Activated T-helper 1 cell treated with anti-CD3 and anti-CD28 coated beads, Interleukin-12 subunit alpha, Interleukin-12 subunit beta, Interleukin-2, Interleukin-4 antibody, amounts not matched to agents 30 ng/mL and 10 ng/mL and 1 ng/mL, durations not matched to agents 14 hours and 24 hours and 36 hours (primary cell): ENCODE measurements around the gene ARHGAP1. TPM values are rescaled to one million over a fixed set of nuclear protein-coding genes. Genes with fewer than 3 reads are reported as not detected.

Experiments
- DNase-seq: peaks from one replicate; pipeline ENCODE4 v3.0.0; 2021; ENCODE audit warnings: low spot score
- H3K27ac Mint-ChIP-seq: one replicate; pipeline ENCODE4 v1.8.0; 2021; ENCODE audit warnings: mild to moderate bottlenecking, mixed read lengths
- H3K27me3 Mint-ChIP-seq: one replicate; pipeline ENCODE4 v1.8.0; 2022; ENCODE audit warnings: mild to moderate bottlenecking, moderate library complexity, mixed read lengths; ENCODE audit not compliant: insufficient read depth
- H3K36me3 Mint-ChIP-seq: one replicate; pipeline ENCODE4 v1.8.0; 2021; ENCODE audit warnings: low read depth, mixed read lengths
- H3K4me1 Mint-ChIP-seq: one replicate; pipeline ENCODE4 v1.8.0; 2021; ENCODE audit warnings: low read depth, mixed read lengths
- H3K4me3 Mint-ChIP-seq: one replicate; pipeline ENCODE4 v1.8.0; 2021; ENCODE audit warnings: mild to moderate bottlenecking, moderate library complexity, mixed read lengths
- H3K9me3 Mint-ChIP-seq: one replicate; pipeline ENCODE4 v1.8.0; 2021; ENCODE audit warnings: mixed read lengths
- intact Hi-C: fragments of 100-400 bp; cut with micrococcal nuclease; formaldehyde crosslinking; loops from one replicate; pipeline ENCODE4 v1.15.1; 2024
- total RNA-seq: library from RNA; stranded (reverse); gene quantifications from 2 replicates; pipeline ENCODE4 v1.2.3, GENCODE V29; 2022

ARHGAP1 gene
- total RNA-seq, 1 donor from 2014 or later: 69.8 TPM

GRCh38 chr11:46658259-46658658 is 42.2 kb downstream of the ARHGAP1 start:
- Mint-ChIP-seq H3K4me3 (no peak overlapping the region), H3K36me3 (peaks cover 28% of the 10 kb centered on the region), H3K27ac (no peak overlapping the region), H3K9me3 (no peaks in the 10 kb centered on the region), H3K27me3 (no peaks in the 10 kb centered on the region), H3K4me1 (no peaks in the 10 kb centered on the region)
- intact Hi-C loops: no loop called here
- no peak for DNase-seq

DNA sequence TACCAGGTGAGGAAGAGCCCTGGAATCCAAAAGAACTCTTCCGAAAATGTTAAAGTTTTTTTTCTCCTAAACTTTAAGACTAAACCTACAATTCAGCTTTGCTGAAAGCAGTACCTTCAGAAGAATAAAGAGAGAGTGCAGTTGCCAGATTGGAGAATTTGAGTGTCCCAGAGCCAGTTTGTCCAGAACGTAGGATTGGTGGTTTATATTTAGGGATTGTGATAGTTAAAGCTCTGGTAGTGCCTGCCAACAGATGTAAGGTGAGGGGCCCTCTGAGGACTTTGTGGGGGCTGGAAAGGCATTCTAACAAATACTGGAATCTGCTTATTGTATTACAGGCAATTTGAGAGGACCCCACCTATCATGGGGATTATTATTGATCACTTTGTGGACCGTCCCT is 43.2 kb downstream of the ARHGAP1 start:
- Mint-ChIP-seq H3K4me3 (no peak overlapping the region), H3K9me3 (no peaks in the 10 kb centered on the region), H3K27me3 (no peaks in the 10 kb centered on the region), H3K36me3 (peaks cover 28% of the 10 kb centered on the region), H3K27ac (no peak overlapping the region), H3K4me1 (no peaks in the 10 kb centered on the region)
- intact Hi-C loops: no loop called here
- no peak for DNase-seq

GRCh38 chr11:46655631-46656030 is 44.8 kb downstream of the ARHGAP1 start:
- no peak overlapping the region for H3K27ac Mint-ChIP-seq
- DNase-seq: no peak
- no peaks in the 10 kb centered on the region for H3K9me3 Mint-ChIP-seq
- H3K27me3 Mint-ChIP-seq: no peaks in the 10 kb centered on the region
- no peak overlapping the region for H3K4me3 Mint-ChIP-seq
- H3K36me3 Mint-ChIP-seq: peaks cover 36% of the 10 kb centered on the region
- no peaks in the 10 kb centered on the region for H3K4me1 Mint-ChIP-seq
- intact Hi-C loops: no loop called here

- H3K36me3 Mint-ChIP-seq: peaks cover 29% of the 10 kb centered on the region
- no peaks in the 10 kb centered on the region for H3K4me1 Mint-ChIP-seq
- H3K9me3 Mint-ChIP-seq: no peaks in the 10 kb centered on the region
- no peak overlapping the region for H3K27ac Mint-ChIP-seq
- no peaks in the 10 kb centered on the region for H3K27me3 Mint-ChIP-seq
- DNase-seq: no peak
- H3K4me3 Mint-ChIP-seq: no peak overlapping the region
- intact Hi-C loops: no loop called here
Observed at GRCh38 chr11:46649180-46649738, 51.2 kb downstream of the ARHGAP1 start.

GRCh38 chr11:46643986-46644385 is 56.4 kb downstream of the ARHGAP1 start:
- no peak for DNase-seq
- Mint-ChIP-seq H3K27ac (no peak overlapping the region), H3K9me3 (peaks cover 6% of the 10 kb centered on the region), H3K36me3 (peaks cover 36% of the 10 kb centered on the region), H3K4me1 (peaks cover 11% of the 10 kb centered on the region), H3K4me3 (no peak overlapping the region), H3K27me3 (no peaks in the 10 kb centered on the region)
- intact Hi-C loops: no loop called here

- Mint-ChIP-seq H3K36me3 (peaks cover 37% of the 10 kb centered on the region), H3K4me1 (peaks cover 13% of the 10 kb centered on the region), H3K9me3 (peaks cover 6% of the 10 kb centered on the region), H3K27ac (no peak overlapping the region), H3K4me3 (no peak overlapping the region), H3K27me3 (no peaks in the 10 kb centered on the region)
- intact Hi-C loops: no loop called here
- DNase-seq: no peak
Observed at GRCh38 chr11:46643531-46643930, 56.9 kb downstream of the ARHGAP1 start.

DNA sequence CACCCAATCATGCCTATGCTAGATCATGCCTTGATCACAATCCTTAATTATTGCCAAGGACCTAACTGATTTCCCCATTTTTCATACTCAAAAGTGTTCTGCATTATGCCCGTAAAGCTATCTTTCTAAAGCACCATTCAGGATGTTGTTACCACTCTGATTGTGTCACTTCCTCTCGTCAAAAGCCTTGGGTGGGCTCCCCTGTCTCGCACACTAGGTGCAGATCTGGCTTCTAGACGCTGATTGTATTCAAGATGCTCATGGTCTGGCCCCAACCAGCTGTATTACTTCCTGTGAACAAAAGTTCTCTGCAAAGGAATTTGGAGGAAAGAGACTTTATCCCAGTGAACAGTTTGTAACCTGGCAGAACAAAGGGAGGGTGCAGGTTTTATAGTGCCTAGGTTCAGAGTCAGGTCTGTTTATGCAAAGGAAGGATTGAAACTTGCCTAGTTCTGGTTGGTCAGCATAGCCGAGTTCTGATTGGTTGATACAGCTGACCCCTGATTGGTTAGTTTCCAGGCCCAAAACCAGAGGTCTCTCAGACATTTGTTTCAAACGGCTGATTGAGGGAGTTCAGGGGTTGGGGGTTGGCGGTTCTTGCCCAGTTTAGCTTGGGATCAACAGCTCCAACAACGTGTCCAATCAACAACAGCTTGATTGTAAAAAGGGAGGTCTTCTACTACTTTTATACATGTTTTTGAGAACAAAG is 57.6 kb downstream of the ARHGAP1 start:
- no peak overlapping the region for H3K4me3 Mint-ChIP-seq
- H3K9me3 Mint-ChIP-seq: peaks cover 6% of the 10 kb centered on the region
- H3K27ac Mint-ChIP-seq: no peak overlapping the region
- H3K36me3 Mint-ChIP-seq: peaks cover 39% of the 10 kb centered on the region
- no peaks in the 10 kb centered on the region for H3K27me3 Mint-ChIP-seq
- intact Hi-C loops: no loop called here
- H3K4me1 Mint-ChIP-seq: peaks cover 17% of the 10 kb centered on the region
- no peak for DNase-seq

DNA sequence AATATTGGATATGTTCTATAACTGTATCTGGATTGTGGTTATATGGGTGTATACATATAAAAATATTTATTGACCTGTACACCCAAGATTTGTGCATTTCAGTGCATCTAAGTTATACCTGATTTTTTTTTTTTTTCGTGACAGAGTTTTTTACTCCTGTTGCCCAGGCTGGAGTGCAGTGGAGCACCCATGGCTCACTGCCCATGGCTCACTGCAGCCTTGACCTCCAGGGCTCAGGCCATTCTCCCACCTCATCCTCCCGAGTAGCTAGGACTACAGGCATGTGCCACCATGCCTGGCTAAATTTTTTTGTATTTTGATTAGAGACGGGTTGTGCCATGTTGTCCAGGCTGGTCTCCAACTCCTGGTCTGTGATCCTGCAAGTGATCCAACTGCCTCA is 58.8 kb downstream of the ARHGAP1 start:
- no peak overlapping the region for H3K27ac Mint-ChIP-seq
- intact Hi-C loops: no loop called here
- H3K4me3 Mint-ChIP-seq: no peak overlapping the region
- H3K9me3 Mint-ChIP-seq: peaks cover 6% of the 10 kb centered on the region
- no peak for DNase-seq
- H3K4me1 Mint-ChIP-seq: peaks cover 17% of the 10 kb centered on the region
- H3K36me3 Mint-ChIP-seq: peaks cover 38% of the 10 kb centered on the region
- H3K27me3 Mint-ChIP-seq: no peaks in the 10 kb centered on the region

DNA sequence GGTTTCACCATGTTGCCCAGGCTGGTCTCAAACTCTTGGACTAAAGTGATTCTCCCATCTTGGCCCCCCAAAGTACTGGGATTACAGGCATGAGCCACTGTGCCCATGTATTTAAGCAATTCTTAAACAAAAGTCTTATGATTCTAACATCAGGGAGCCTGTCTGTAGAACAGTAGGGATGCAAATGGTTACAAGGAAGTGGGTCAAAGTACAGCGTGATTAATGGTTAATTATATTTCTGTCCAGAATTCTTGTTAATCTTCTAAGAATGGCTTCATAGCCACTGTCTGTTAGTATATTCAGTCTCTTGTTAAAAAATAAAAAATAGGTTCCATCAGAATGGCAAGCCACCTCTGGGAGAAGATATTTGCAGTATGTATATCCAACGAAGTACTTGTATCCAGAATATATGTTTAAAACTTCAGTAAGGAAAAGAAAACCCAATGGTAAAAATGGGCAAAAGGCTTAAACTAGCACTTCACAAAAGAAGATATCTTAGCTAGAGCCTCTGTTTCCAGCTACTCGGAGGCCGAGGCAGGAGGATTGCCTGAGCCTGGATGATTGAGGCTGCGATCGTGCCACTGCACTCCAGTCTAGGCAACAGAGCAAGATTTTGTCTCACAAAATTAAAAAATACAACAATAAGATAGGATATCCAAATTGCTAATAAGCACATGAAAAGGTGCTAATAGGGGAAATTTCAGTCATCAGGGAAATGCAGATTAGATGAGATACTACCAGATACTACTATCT is 60.2 kb downstream of the ARHGAP1 start:
- intact Hi-C loops: no loop called here
- no peak for DNase-seq
- peaks cover 6% of the 10 kb centered on the region for H3K9me3 Mint-ChIP-seq
- H3K27ac Mint-ChIP-seq: no peak overlapping the region
- H3K36me3 Mint-ChIP-seq: peaks cover 33% of the 10 kb centered on the region
- peaks cover 17% of the 10 kb centered on the region for H3K4me1 Mint-ChIP-seq
- H3K4me3 Mint-ChIP-seq: no peak overlapping the region
- H3K27me3 Mint-ChIP-seq: no peaks in the 10 kb centered on the region

- Mint-ChIP-seq H3K27ac (no peak overlapping the region), H3K36me3 (peaks cover 28% of the 10 kb centered on the region)
Observed at GRCh38 chr11:46639197-46639839, 61.1 kb downstream of the ARHGAP1 start.

GRCh38 chr11:46637546-46637945 is 62.9 kb downstream of the ARHGAP1 start:
- Mint-ChIP-seq H3K4me1 (peaks cover 17% of the 10 kb centered on the region), H3K4me3 (no peak overlapping the region), H3K9me3 (peaks cover 6% of the 10 kb centered on the region), H3K27me3 (peaks cover 2% of the 10 kb centered on the region), H3K36me3 (peaks cover 19% of the 10 kb centered on the region), H3K27ac (no peak overlapping the region)
- intact Hi-C loops: no loop called here
- DNase-seq: no peak

More at GRCh38 chr11:46639197-46639839, 61.1 kb downstream of the ARHGAP1 start:
- no peak for DNase-seq
- intact Hi-C loops: no loop called here
- H3K4me1 Mint-ChIP-seq: peaks cover 17% of the 10 kb centered on the region
- peaks cover 2% of the 10 kb centered on the region for H3K27me3 Mint-ChIP-seq
- H3K4me3 Mint-ChIP-seq: no peak overlapping the region
- peaks cover 6% of the 10 kb centered on the region for H3K9me3 Mint-ChIP-seq

DNA sequence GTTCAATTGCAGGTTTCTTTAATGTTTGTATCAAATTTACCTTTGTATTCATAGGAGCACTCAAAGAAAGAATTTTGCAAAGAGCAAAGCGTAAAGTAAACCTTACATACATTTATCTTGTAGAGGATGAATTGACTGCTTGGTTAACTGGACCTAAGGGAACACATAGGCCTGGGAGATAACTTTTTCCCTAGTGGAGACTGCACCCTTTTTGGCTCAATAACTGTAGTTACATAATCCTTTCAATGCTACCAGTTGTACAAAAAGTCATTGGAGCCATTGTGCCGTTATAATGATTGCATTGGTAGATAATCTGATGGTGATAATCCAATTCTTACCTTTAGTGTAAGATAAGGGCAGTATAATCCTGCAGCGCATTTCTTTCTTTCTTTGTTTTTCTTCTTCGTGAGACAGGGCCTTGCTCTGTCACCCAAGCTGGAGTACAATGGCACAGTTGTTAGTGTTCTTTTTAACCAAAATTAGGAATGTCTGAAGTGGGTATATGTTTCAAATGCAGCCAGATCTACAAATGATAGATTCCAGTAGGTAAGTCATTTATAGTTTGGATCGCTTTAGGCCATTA is 64.8 kb downstream of the ARHGAP1 start:
- DNase-seq: no peak
- Mint-ChIP-seq H3K27me3 (peaks cover 2% of the 10 kb centered on the region), H3K36me3 (peaks cover 17% of the 10 kb centered on the region), H3K4me3 (no peak overlapping the region), H3K4me1 (peaks cover 22% of the 10 kb centered on the region), H3K27ac (no peak overlapping the region), H3K9me3 (peaks cover 6% of the 10 kb centered on the region)
- intact Hi-C loops: no loop called here
